HG03108 (cell line): ENCODE data around the gene RAB6D.
"Not testable (repeated sequence)": the region's sequence is repeated elsewhere in the genome, so short reads cannot be mapped to it uniquely, and the experiment has no call there.

Experiments used
- ATAC-seq: cut with Tn5 transposase; IDR thresholded peaks from one replicate; pipeline ENCODE4 v1.9.1; 2021; ENCODE audit warnings: moderate library complexity; ENCODE audit not compliant: unreplicated experiment

Gene RAB6D

GRCh38 chr2:131363703-131364186 lies at the start of gene RAB6D:
TSS of gene RAB6D (minus strand) at chr2:131364168. CDS start at chr2:131363720, 448 bp downstream.
- not testable (repeated sequence) for ATAC-seq

GRCh38 chr2:131413148-131413747 lies 49.3 kb upstream of the RAB6D start:
- ATAC-seq, result peak; percentile 78

- ATAC-seq, result no peak
These were observed 46.2 kb upstream of the RAB6D start for GRCh38 chr2:131410173-131410572.

- ATAC-seq, result no peak
These were observed 44.8 kb upstream of the RAB6D start for GRCh38 chr2:131408778-131409177.

GRCh38 chr2:131408207-131408606 lies 44.2 kb upstream of the RAB6D start:
- ATAC-seq, result no peak

- no peak for ATAC-seq
These were observed 40.8 kb upstream of the RAB6D start for GRCh38 chr2:131404753-131405152.

GRCh38 chr2:131402320-131403039 lies 38.5 kb upstream of the RAB6D start:
- ATAC-seq, result no peak

GRCh38 chr2:131400849-131401248 lies 36.9 kb upstream of the RAB6D start:
- ATAC-seq, result no peak

- ATAC-seq, result not testable (repeated sequence)
These were observed 36.5 kb upstream of the RAB6D start for GRCh38 chr2:131400441-131400840.

- ATAC-seq, result not testable (repeated sequence)
These were observed 32.2 kb upstream of the RAB6D start for GRCh38 chr2:131396209-131396608.

- ATAC-seq, result not testable (repeated sequence)
These were observed 31.2 kb upstream of the RAB6D start for GRCh38 chr2:131395024-131395645.

- no peak for ATAC-seq
These were observed 30.4 kb upstream of the RAB6D start for GRCh38 chr2:131394147-131394931.

GRCh38 chr2:131391953-131392352 lies 28.0 kb upstream of the RAB6D start:
- not testable (repeated sequence) for ATAC-seq

- ATAC-seq, result not testable (repeated sequence)
These were observed 27.5 kb upstream of the RAB6D start for GRCh38 chr2:131391471-131391870.

- ATAC-seq, result not testable (repeated sequence)
These were observed 26.6 kb upstream of the RAB6D start for GRCh38 chr2:131390495-131391130.

- no peak for ATAC-seq
These were observed 25.7 kb upstream of the RAB6D start for GRCh38 chr2:131389657-131390056.

- not testable (repeated sequence) for ATAC-seq
These were observed 24.9 kb upstream of the RAB6D start for GRCh38 chr2:131388834-131389233.

GRCh38 chr2:131373111-131373510 lies 9.1 kb upstream of the RAB6D start:
- not testable (repeated sequence) for ATAC-seq

GRCh38 chr2:131369954-131370353 lies 6.0 kb upstream of the RAB6D start:
- no peak for ATAC-seq

GRCh38 chr2:131368493-131369066 lies 4.6 kb upstream of the RAB6D start:
- not testable (repeated sequence) for ATAC-seq
